GM23248 (cell line): ENCODE results near the gene FXYD5.

Experiments used
- EZH2 ChIP-seq: fragments of 200-600 bp; sonication (generic); IDR thresholded peaks from 2 replicates; pipeline ENCODE4 v1.6.1; 2018; ENCODE audit warnings: antibody characterized with exemption, mild to moderate bottlenecking; ENCODE audit not compliant: insufficient read depth, poor library complexity, severe bottlenecking
- EZH2phosphoT487 ChIP-seq: fragments of 200-600 bp; sonication (generic); IDR thresholded peaks from 2 replicates; pipeline ENCODE4 v1.6.1; 2018; ENCODE audit warnings: antibody characterized with exemption, moderate library complexity, mild to moderate bottlenecking, low read depth; ENCODE audit not compliant: insufficient read depth

GRCh38 chr19:35154525-35155406 lies at the start of gene FXYD5:
- TF ChIP-seq EZH2 = no peak
- TF ChIP-seq EZH2phosphoT487 = no peak
